Measurements from ENCODE around the gene SPTBN1.

DNA sequence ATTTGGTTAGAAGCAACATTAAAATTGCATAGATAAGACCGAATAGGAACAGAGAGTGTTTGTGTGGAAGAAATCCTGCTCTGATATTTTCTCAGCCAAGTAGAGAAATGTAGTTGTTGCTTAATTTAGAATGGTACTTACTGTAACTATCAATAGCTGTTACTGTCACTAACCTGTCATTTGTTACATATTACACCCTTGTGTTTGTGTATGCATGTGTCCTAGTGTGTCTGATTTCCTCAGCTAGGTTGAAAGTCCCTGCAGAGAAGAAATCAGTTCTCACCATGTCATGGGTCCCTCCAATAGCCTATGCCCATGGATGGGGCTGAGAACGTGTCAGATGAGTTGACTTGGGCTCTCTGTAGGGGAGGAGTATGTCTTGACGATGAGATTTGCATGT, 94.4 kb downstream of the SPTBN1 start:
- TF ChIP-seq, protein P1, sequence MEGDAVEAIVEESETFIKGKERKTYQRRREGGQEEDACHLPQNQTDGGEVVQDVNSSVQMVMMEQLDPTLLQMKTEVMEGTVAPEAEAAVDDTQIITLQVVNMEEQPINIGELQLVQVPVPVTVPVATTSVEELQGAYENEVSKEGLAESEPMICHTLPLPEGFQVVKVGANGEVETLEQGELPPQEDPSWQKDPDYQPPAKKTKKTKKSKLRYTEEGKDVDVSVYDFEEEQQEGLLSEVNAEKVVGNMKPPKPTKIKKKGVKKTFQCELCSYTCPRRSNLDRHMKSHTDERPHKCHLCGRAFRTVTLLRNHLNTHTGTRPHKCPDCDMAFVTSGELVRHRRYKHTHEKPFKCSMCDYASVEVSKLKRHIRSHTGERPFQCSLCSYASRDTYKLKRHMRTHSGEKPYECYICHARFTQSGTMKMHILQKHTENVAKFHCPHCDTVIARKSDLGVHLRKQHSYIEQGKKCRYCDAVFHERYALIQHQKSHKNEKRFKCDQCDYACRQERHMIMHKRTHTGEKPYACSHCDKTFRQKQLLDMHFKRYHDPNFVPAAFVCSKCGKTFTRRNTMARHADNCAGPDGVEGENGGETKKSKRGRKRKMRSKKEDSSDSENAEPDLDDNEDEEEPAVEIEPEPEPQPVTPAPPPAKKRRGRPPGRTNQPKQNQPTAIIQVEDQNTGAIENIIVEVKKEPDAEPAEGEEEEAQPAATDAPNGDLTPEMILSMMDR (IDR thresholded peaks at IDR 0.05) = no peak
- TF ChIP-seq POLR2A (IDR thresholded peaks at IDR 0.05) (no peak), EP300 (IDR thresholded peaks at IDR 0.05) (no peak)

All from ovary (tissue), 3 donors.